Nephron (organoid): Measurements from ENCODE around the gene GK.

Experiments used
- H3K27ac Mint-ChIP-seq, 3 experiments: 2 replicates each; pipeline ENCODE4 v1.8.0; 2020; ENCODE audit warnings: mixed read lengths in 3 of 3, mild to moderate bottlenecking in 2 of 3, moderate library complexity in 1 of 3
- H3K27me3 Mint-ChIP-seq: 2 replicates; pipeline ENCODE4 v1.8.0; 2021; ENCODE audit warnings: low read depth, mild to moderate bottlenecking, moderate library complexity, mixed read lengths
- H3K36me3 Mint-ChIP-seq: 2 replicates; pipeline ENCODE4 v1.8.0; 2020; ENCODE audit warnings: low read depth, mixed read lengths
- H3K4me1 Mint-ChIP-seq: 2 replicates; pipeline ENCODE4 v1.8.0; 2020; ENCODE audit warnings: mixed read lengths
- H3K4me3 Mint-ChIP-seq, 3 experiments: 2 replicates each; pipeline ENCODE4 v1.8.0; 2020; ENCODE audit warnings: mild to moderate bottlenecking in 3 of 3, mixed read lengths in 3 of 3, moderate library complexity in 2 of 3
- H3K9me3 Mint-ChIP-seq: 2 replicates; pipeline ENCODE4 v1.8.0; 2020; ENCODE audit warnings: mixed read lengths
- CTCF ChIP-seq, 3 experiments: fragments of 200-600 bp; sonication (generic); IDR thresholded peaks; one replicate each; pipeline ENCODE4 v1.5.0; 2021; ENCODE audit warnings: antibody characterized with exemption in 3 of 3; ENCODE audit not compliant: unreplicated experiment in 3 of 3

The GK gene

GRCh38 chrX:30706216-30706775, 53.1 kb downstream of the GK start:
- H3K36me3 Mint-ChIP-seq = peaks cover 13% of the 10 kb centered on the region
- H3K4me3 Mint-ChIP-seq = no peak overlapping the region
- H3K4me1 Mint-ChIP-seq = no peaks in the 10 kb centered on the region
- H3K9me3 Mint-ChIP-seq = no peaks in the 10 kb centered on the region
- no peak overlapping the region for H3K27ac Mint-ChIP-seq
- no peaks in the 10 kb centered on the region for H3K27me3 Mint-ChIP-seq
- TF ChIP-seq CTCF (IDR thresholded peaks at IDR 0.05; ENCODE audit: unreplicated experiment in 3 of 3) = no peak

DNA sequence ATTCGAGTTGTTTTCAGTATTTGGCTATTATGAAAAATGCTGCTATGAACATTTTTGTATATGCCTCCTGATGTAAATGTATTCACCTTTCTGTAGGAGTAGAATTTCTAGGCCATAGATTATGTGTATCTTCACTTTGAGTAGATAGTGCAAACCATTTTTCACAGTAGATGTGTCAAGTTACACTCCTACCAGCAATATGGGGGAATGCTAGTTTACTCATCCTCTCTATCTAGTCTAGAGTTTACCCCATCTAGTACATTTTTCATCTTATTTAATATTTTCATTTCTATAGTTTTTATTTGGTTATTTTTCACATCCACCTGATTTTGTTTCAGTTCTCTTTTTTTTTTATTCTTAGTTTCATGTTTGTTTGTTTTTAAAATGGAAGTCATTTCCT, 59.0 kb downstream of the GK start:
- no peaks in the 10 kb centered on the region for H3K27me3 Mint-ChIP-seq
- TF ChIP-seq CTCF (IDR thresholded peaks at IDR 0.05; ENCODE audit: unreplicated experiment in 3 of 3) = no peak
- no peaks in the 10 kb centered on the region for H3K4me1 Mint-ChIP-seq
- H3K4me3 Mint-ChIP-seq = no peak overlapping the region
- peaks cover 15% of the 10 kb centered on the region for H3K36me3 Mint-ChIP-seq
- no peak overlapping the region for H3K27ac Mint-ChIP-seq
- no peaks in the 10 kb centered on the region for H3K9me3 Mint-ChIP-seq

- Mint-ChIP-seq H3K4me3 (no peak overlapping the region), H3K4me1 (no peaks in the 10 kb centered on the region), H3K27ac (peak overlapping the region; percentile 28 to 64 (median 29)), H3K27me3 (no peaks in the 10 kb centered on the region), H3K36me3 (peaks cover 15% of the 10 kb centered on the region), H3K9me3 (no peaks in the 10 kb centered on the region)
- peak; percentile 70 to 83 (median 72) for TF ChIP-seq CTCF (IDR thresholded peaks at IDR 0.05; ENCODE audit: unreplicated experiment in 3 of 3)
Observed at GRCh38 chrX:30713061-30713525, 59.9 kb downstream of the GK start.

DNA sequence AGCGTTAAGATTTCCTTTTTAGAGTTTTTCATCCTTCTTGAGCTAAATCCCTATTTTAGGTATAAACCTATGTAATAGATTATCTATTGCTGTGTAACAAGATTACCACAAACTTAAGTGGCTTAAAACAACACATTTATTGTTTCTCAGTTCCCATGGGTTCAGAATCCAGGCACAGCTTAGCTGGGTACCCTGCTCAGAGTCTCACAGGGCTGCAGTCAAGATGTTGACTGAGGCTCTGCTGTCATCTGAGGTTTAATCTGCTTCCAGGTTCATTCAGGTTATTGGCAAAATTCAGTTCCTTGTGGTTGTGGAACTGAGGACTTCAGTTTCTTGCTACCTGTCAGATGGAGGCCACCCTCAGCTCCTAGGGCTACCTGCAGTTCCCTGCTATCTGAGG, 60.9 kb downstream of the GK start:
- Mint-ChIP-seq H3K4me3 (no peak overlapping the region), H3K9me3 (no peaks in the 10 kb centered on the region), H3K36me3 (peaks cover 12% of the 10 kb centered on the region), H3K4me1 (no peaks in the 10 kb centered on the region), H3K27ac (no peak overlapping the region), H3K27me3 (no peaks in the 10 kb centered on the region)
- no peak for TF ChIP-seq CTCF (IDR thresholded peaks at IDR 0.05; ENCODE audit: unreplicated experiment in 3 of 3)

GRCh38 chrX:30715976-30716375, 62.8 kb downstream of the GK start:
- H3K4me1 Mint-ChIP-seq = no peaks in the 10 kb centered on the region
- no peak overlapping the region for H3K27ac Mint-ChIP-seq
- no peaks in the 10 kb centered on the region for H3K9me3 Mint-ChIP-seq
- H3K4me3 Mint-ChIP-seq = no peak overlapping the region
- TF ChIP-seq CTCF (IDR thresholded peaks at IDR 0.05; ENCODE audit: unreplicated experiment in 3 of 3) = no peak
- no peaks in the 10 kb centered on the region for H3K27me3 Mint-ChIP-seq
- peaks cover 16% of the 10 kb centered on the region for H3K36me3 Mint-ChIP-seq
